GM12874 (cell line): ENCODE results near the gene KLHL3.

ENCODE experiments used
- TF ChIP-seq, protein P1 (sequence below): IDR thresholded peaks from 2 replicates; pipeline ENCODE4 v1.5.1; 2011; ENCODE audit warnings: low read depth, mild to moderate bottlenecking, control low read depth, low read length, moderate library complexity; ENCODE audit not compliant: insufficient read depth

The KLHL3 gene

DNA sequence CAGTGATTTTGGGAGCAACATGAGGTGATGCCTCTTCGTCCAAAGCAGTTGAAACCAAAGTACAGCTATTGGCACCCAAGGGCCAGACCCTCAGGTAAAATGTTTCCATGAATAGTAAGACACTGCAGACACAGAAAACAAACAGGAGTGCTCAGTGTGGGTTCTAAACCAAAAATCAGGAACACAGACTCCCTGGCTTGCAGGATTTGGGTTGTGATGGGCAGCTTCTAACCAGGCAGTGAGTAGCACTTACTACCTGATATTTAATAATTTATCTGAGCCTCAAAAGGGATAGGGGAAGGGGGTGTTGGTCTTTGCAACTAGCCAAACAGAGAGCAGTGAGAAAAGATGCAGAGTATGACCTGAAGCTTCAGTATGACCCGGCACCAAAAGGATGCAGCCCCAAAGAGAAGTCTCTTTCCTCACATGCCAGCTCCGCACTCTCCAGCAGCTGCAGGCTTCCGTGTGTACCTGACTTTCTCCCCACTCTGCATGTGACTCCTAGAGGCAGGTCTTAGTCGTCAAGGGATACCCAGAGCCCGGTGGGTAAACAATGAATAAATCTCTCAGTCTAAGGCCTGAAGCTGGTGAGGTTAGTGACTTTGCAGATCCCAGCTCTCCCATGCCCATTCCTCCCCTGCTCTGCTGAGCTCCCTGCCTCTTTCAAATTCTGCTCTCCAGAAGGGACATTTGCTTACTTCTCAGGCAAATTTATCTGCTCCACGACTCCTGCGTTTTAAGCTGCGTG lies 131.4 kb downstream of the KLHL3 start:
- TF ChIP-seq, protein P1, sequence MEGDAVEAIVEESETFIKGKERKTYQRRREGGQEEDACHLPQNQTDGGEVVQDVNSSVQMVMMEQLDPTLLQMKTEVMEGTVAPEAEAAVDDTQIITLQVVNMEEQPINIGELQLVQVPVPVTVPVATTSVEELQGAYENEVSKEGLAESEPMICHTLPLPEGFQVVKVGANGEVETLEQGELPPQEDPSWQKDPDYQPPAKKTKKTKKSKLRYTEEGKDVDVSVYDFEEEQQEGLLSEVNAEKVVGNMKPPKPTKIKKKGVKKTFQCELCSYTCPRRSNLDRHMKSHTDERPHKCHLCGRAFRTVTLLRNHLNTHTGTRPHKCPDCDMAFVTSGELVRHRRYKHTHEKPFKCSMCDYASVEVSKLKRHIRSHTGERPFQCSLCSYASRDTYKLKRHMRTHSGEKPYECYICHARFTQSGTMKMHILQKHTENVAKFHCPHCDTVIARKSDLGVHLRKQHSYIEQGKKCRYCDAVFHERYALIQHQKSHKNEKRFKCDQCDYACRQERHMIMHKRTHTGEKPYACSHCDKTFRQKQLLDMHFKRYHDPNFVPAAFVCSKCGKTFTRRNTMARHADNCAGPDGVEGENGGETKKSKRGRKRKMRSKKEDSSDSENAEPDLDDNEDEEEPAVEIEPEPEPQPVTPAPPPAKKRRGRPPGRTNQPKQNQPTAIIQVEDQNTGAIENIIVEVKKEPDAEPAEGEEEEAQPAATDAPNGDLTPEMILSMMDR = no peak

DNA sequence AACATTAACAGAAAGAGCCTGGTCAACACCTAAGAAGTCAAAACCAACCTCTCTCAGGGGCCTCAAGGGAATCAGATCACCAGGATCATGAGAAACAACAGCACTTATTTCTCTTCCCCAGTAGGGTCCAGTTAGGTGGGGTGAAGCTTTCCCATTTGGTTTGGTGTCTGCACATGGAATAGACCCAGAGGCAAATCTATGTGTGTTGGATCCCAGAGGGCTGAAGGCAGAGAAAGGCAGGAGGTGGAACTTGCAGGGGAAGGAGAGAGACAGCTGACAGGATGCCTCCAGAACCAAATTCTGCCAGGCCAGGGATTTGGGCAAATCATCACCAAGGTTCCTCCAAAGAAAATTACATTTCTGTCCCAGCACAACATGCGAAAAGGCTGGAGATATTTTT lies 132.0 kb downstream of the KLHL3 start:
- TF ChIP-seq, protein P1 = no peak

DNA sequence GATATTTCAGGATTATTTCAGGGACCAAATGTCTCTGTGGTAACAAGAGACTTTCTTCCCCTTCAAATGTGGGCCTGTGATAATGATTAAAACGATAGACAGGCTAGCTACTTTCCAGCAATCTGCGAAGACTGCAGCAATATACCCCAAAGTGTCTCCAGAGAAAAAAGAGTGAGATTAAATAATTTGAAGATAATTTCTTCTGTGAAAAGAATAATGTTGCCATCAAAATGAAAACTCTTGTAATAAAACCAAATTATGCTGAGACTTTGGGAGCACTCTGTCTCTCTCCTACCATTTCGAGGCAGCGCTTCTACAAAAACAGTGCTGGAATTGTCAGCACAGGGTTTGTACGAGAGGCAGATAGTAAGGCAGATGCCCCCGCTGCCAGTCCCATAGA lies 132.5 kb downstream of the KLHL3 start:
- TF ChIP-seq, protein P1 = no peak

DNA sequence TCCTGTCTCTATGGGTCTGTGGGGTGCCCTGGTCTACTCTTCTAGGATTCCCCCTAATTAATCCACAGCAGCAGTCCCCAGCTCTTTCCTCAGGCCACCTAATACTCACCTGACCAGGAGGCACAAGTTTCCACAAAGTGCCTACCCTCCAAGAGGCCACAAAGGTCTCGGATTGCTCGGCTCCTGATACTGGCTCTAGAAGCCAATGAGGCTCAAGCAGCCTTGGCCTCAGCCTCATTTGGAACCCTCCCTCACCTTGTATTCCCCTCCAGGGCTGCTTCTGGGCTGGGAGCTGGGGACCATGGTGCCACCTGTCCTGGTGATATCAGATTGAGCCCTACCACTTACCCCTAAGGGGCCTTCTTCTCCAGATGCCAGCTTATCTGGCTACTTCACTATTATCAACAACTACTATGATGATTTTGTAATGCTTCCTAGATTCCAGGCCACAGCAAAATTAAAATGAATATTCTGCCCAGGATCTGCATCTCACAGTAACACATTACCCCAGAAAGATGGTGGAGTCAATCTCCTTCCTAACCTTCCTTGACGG lies 133.1 kb downstream of the KLHL3 start:
- TF ChIP-seq, protein P1 = no peak

DNA sequence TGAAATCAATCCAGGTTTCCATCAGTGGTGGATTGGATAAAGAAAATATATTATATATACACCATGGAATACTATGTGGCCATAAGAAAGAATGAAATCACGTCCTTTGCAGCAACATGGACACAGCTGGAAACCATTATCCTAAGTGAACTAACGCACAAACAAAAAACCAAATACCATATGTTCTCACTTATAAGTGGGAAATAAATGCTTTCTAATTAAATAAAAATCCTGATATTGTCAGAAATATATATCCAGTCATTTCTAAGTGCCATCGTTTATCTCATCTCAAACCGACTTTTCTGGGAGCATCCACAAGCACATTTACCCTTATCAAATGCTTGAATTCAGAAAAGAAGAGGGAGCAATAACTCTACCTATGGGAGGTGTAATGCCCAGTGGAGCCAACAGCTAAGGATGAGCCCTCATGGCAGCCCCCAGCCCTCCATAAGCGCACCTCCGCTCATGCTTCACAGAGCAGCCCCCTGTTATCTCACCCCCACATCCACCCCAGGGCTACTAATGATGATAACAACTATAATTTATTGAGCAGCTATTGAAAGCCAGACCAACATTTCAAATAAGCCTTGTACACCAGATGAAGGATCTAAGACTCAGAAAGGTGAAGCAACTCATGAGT lies 135.0 kb downstream of the KLHL3 start:
- TF ChIP-seq, protein P1 = no peak

DNA sequence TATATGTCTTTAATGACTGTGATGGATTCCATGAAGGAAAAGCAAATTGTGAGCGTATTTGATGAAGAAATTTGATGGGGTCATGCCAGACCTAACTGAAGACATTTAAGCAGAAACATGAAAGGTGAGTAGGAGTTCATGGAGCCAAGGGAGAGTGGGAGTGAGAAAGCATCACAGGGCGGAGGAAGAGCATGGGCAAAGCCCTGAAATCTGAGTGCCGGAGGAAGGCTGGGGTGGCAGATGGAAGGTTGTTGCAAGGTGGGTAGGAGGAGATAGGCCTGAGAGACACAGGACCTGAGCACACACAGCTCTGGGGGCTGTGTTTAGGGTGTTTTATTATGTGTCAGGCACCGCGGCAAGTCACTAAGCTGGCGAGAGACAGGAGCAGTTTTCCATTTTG lies 136.4 kb downstream of the KLHL3 start:
- TF ChIP-seq, protein P1 = no peak

DNA sequence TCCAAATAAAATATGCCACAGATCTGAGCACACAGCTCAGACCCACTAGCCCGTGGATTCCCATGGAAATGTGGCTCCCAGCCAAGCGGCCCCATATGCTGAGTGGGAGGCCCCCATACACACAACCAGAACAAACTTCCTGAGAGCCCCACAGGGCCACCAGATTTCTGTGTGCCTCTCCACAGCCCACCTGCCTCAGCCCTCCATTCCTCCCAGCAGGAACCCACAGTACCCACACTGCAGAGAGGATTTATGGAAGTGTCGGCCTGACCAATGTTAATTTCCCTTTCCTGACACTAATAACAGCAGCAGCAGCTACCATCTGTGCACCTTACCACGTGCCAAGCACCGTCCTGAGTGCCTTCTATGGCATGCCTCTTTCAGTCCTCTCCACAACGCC lies 137.5 kb downstream of the KLHL3 start:
- TF ChIP-seq, protein P1 = no peak
